Sigmoid colon (tissue), 7 donors: ENCODE results near the gene TNP2. TPM values are rescaled to one million over a fixed set of nuclear protein-coding genes. Genes with fewer than 3 reads are reported as not detected.

Source experiments
- DNase-seq: peaks from one replicate; pipeline ENCODE4 v3.0.0-alpha.2; 2019
- H3K27ac ChIP-seq, 4 donors: fragments of 200-600 bp; sonication (generic); one replicate each; pipeline ENCODE4 v1.5.1; 2016 to 2019; ENCODE audit warnings: mild to moderate bottlenecking in 1 of 4
- H3K27me3 ChIP-seq, 3 donors: fragments of 200-600 bp; sonication (generic); one replicate each; pipeline ENCODE4 v1.5.1; 2019; ENCODE audit warnings: mild to moderate bottlenecking in 1 of 3
- H3K36me3 ChIP-seq, 4 donors: fragments of 200-600 bp; sonication (generic); one replicate each; pipeline ENCODE4 v1.5.1; 2016 to 2019
- H3K4me1 ChIP-seq, 4 donors: fragments of 200-600 bp; sonication (generic); one replicate each; pipeline ENCODE4 v1.5.1; 2017 to 2019
- H3K4me3 ChIP-seq, 4 donors: fragments of 200-600 bp; sonication (generic); one replicate each; pipeline ENCODE4 v1.5.1; 2017 to 2019; ENCODE audit warnings: mild to moderate bottlenecking in 2 of 4, moderate library complexity in 1 of 4
- H3K9me3 ChIP-seq, 4 donors: fragments of 200-600 bp in 3 of 4; sonication (generic) in 3 of 4; one replicate each; pipeline versions ENCODE4 v1.5.1 to v1.6.1; 2013 to 2019
- CTCF ChIP-seq, 4 experiments: fragments of 450-650 bp in 3 of 4; fragments of 200-600 bp in 1 of 4; IDR thresholded peaks; one replicate each; pipeline ENCODE4 v1.5.1; 2016 to 2019; ENCODE audit warnings: antibody characterized with exemption in 4 of 4, mild to moderate bottlenecking in 3 of 4, moderate library complexity in 2 of 4
- EP300 ChIP-seq, 4 donors: sonication (generic); formaldehyde crosslinking; IDR thresholded peaks; one replicate each; pipeline ENCODE4 v1.6.1; 2017; ENCODE audit warnings: antibody characterized with exemption in 4 of 4
- POLR2A ChIP-seq, 2 donors: fragments of 450-650 bp; IDR thresholded peaks; one replicate each; pipeline ENCODE4 v1.6.1; 2016; ENCODE audit warnings: antibody characterized with exemption in 2 of 2, mild to moderate bottlenecking in 2 of 2, moderate library complexity in 2 of 2
- POLR2AphosphoS5 ChIP-seq, 4 donors: sonication (generic); formaldehyde crosslinking; IDR thresholded peaks; one replicate each; pipeline ENCODE4 v1.6.1; 2017; ENCODE audit warnings: antibody characterized with exemption in 4 of 4
- WGBS, 2 donors: extraction: QIAGEN DNeasy Blood & Tissue Kit; methylation state at CpG; one replicate each; pipeline ENCODE4 v1.1.7; 2013; 5-methylcytosine and 5-hydroxymethylcytosine counted together
- intact Hi-C: fragments of 100-400 bp; cut with DNase I; formaldehyde crosslinking; loops from one replicate; pipeline ENCODE4 v1.15.1; 2023
- polyA plus RNA-seq, 3 donors: library from polyadenylated mRNA; stranded (reverse); fragments of 200-250 nt; gene quantifications; one replicate each; pipeline ENCODE4 v1.2.3, GENCODE V29; 2013
- total RNA-seq, 4 donors: library from RNA; depleted of rRNA; stranded (reverse); fragments of >200 nt; gene quantifications; one replicate each; pipeline ENCODE4 v1.1.0, GENCODE V29; 2016
- donor health status: healthy with polysubstance abuse.
- donor health status: Bipolar disorder and iron deficiency.
- donor health status: healthy.

TNP2 gene
- total and polyA plus RNA-seq, 7 donors = not detected

GRCh38 chr16:11239644-11240632 lies 29.2 kb downstream of the TNP2 start:
- H3K4me1 ChIP-seq = peaks cover 0 to 5% (median 0%) of the 10 kb centered on the region in 4 donors
- intact Hi-C loops = no loop called here
- TF ChIP-seq EP300 (IDR thresholded peaks at IDR 0.05) (no peak), CTCF (IDR thresholded peaks at IDR 0.05) (no peak), POLR2AphosphoS5 (IDR thresholded peaks at IDR 0.05) (no peak), POLR2A (IDR thresholded peaks at IDR 0.05) (no peak)

GRCh38 chr16:11238272-11239202 lies 30.6 kb downstream of the TNP2 start:
- no peak for DNase-seq
- H3K36me3 ChIP-seq = no peaks in the 10 kb centered on the region
- WGBS, 2 donors = 97% methylated on average over 15 of the region's 15 CpGs
- no peak overlapping the region for H3K4me3 ChIP-seq
- intact Hi-C loops = no loop called here
- no peak for TF ChIP-seq POLR2AphosphoS5 (IDR thresholded peaks at IDR 0.05)
- TF ChIP-seq CTCF (IDR thresholded peaks at IDR 0.05) = no peak
- TF ChIP-seq EP300 (IDR thresholded peaks at IDR 0.05) = no peak
- TF ChIP-seq POLR2A (IDR thresholded peaks at IDR 0.05) = no peak
- H3K27me3 ChIP-seq = no peaks in the 10 kb centered on the region
- H3K9me3 ChIP-seq = no peaks in the 10 kb centered on the region
- no peak overlapping the region for H3K27ac ChIP-seq
- peaks cover 0 to 5% (median 0%) of the 10 kb centered on the region in 4 donors for H3K4me1 ChIP-seq

More at GRCh38 chr16:11239644-11240632, 29.2 kb downstream of the TNP2 start:
- Histone ChIP-seq H3K27me3 (no peaks in the 10 kb centered on the region), H3K36me3 (no peaks in the 10 kb centered on the region), H3K9me3 (no peaks in the 10 kb centered on the region), H3K27ac (no peak overlapping the region), H3K4me3 (no peak overlapping the region)
- no peak for DNase-seq
- 81 to 84% methylated on average over 10 of the region's 10 CpGs for WGBS, 2 donors

- no peak for DNase-seq
Observed at GRCh38 chr16:11236461-11237254, 32.5 kb downstream of the TNP2 start.

More at GRCh38 chr16:11236461-11237254, 32.5 kb downstream of the TNP2 start:
- WGBS, 2 donors = 81 to 88% methylated on average over 10 of the region's 10 CpGs
- TF ChIP-seq EP300 (IDR thresholded peaks at IDR 0.05) (no peak), POLR2A (IDR thresholded peaks at IDR 0.05) (no peak), CTCF (IDR thresholded peaks at IDR 0.05) (no peak), POLR2AphosphoS5 (IDR thresholded peaks at IDR 0.05) (no peak)
- H3K9me3 ChIP-seq = no peaks in the 10 kb centered on the region
- intact Hi-C loops = no loop called here
- H3K27ac ChIP-seq = no peak overlapping the region
- H3K27me3 ChIP-seq = no peaks in the 10 kb centered on the region
- no peaks in the 10 kb centered on the region for H3K36me3 ChIP-seq
- no peak overlapping the region for H3K4me3 ChIP-seq
- H3K4me1 ChIP-seq = peaks cover 0 to 12% (median 0%) of the 10 kb centered on the region in 4 donors
